Fibroblast of lung (primary cell): ENCODE results near the gene PPARG.
A peak's percentile ranks its signal among the peaks of the same experiment; 100 is the strongest.

Experiments used
- CTCF ChIP-seq, 2 donors: IDR thresholded peaks in 1 of 2; conservative IDR thresholded peaks in 1 of 2; 1 replicate in 1 of 2; 2 replicates in 1 of 2; pipeline ENCODE4 v1.5.1; 2011 to 2012; ENCODE audit warnings: low read length in 2 of 2, control low read depth in 1 of 2, inconsistent platforms in 1 of 2, low read depth in 1 of 2, mild to moderate bottlenecking in 1 of 2
- EZH2 ChIP-seq: IDR thresholded peaks from 2 replicates; pipeline ENCODE4 v1.5.1; 2012; ENCODE audit warnings: low read length, control low read depth, mild to moderate bottlenecking; ENCODE audit errors: missing control alignments

- TF ChIP-seq CTCF (conservative IDR thresholded peaks at IDR 0.05 in 1 of 2, IDR thresholded peaks at IDR 0.05 in 1 of 2; ENCODE audit: low read depth in 1 of 2, low read length in 2 of 2) (peak; percentile 49 to 60), EZH2 (no peak)
Measured at GRCh38 chr3:12479919-12480427, 191.1 kb downstream of the PPARG start.
